ENCODE results near the gene PIK3AP1. TPM values are rescaled to one million over a fixed set of nuclear protein-coding genes. Genes with fewer than 3 reads are reported as not detected.

The PIK3AP1 gene
- total RNA-seq, 1 experiment from 2014 or later: 1.6 TPM

DNA sequence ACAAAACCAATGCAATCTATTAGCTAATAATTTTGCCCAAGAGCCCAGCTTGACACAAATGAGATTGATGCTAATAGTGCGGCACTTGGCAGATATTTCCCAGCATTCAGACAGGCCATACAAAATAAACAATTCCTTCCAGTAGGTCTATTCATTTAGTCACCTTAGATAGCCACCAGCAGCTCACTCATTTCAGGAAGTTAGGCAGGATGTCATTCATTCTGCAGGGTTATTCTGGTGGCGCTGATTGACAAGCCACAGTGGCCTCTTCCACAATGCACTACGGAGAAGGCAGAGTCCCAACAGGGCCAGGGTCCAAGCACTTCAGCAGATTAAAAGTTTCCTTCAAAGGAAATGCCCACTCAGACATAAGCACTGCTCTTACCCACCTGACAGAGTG lies 55.8 kb downstream of the PIK3AP1 start:
- no peaks in the 10 kb centered on the region for H3K9me3 ChIP-seq
- CTCF ChIA-PET: no interaction called here
- no peak overlapping the region for H3K4me3 ChIP-seq (ENCODE audit: low read depth, low read length)
- H3K27me3 Mint-ChIP-seq (ENCODE audit: insufficient read depth, unreplicated experiment): no peaks in the 10 kb centered on the region
- TF ChIP-seq, protein P1, sequence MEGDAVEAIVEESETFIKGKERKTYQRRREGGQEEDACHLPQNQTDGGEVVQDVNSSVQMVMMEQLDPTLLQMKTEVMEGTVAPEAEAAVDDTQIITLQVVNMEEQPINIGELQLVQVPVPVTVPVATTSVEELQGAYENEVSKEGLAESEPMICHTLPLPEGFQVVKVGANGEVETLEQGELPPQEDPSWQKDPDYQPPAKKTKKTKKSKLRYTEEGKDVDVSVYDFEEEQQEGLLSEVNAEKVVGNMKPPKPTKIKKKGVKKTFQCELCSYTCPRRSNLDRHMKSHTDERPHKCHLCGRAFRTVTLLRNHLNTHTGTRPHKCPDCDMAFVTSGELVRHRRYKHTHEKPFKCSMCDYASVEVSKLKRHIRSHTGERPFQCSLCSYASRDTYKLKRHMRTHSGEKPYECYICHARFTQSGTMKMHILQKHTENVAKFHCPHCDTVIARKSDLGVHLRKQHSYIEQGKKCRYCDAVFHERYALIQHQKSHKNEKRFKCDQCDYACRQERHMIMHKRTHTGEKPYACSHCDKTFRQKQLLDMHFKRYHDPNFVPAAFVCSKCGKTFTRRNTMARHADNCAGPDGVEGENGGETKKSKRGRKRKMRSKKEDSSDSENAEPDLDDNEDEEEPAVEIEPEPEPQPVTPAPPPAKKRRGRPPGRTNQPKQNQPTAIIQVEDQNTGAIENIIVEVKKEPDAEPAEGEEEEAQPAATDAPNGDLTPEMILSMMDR (IDR thresholded peaks at IDR 0.05; ENCODE audit: insufficient read depth in 1 of 2, low read depth in 1 of 2, low read length in 1 of 2, severe bottlenecking in 1 of 2, unreplicated experiment in 1 of 2): no peak
- intact Hi-C loops (cut with micrococcal nuclease; ENCODE audit: unreplicated experiment): no loop called here
- no peak for DNase-seq
- POLR2A ChIA-PET: interaction anchor here (0.6 kb wide), 1 partner anchor 38 kb away, joined by 5 read pairs; no protein-coding TSS in a partner anchor
- H3K4me1 ChIP-seq: peaks cover 16% of the 10 kb centered on the region
- BruUV-seq (replicated peaks): no TSS peak
- no peaks in the 10 kb centered on the region for H3K36me3 Mint-ChIP-seq (ENCODE audit: insufficient read depth, unreplicated experiment)
- H3K4me1 Mint-ChIP-seq (ENCODE audit: low read depth, unreplicated experiment): peaks cover 12% of the 10 kb centered on the region
- H3K27me3 ChIP-seq (replicated peaks; ENCODE audit: control insufficient read depth, insufficient read depth, low read length): no peaks in the 10 kb centered on the region
- no peaks in the 10 kb centered on the region for H3K36me3 ChIP-seq (ENCODE audit: control insufficient read depth, insufficient read depth, low read length)
- no peaks in the 10 kb centered on the region for H3K9me3 Mint-ChIP-seq (ENCODE audit: unreplicated experiment)
- no peak overlapping the region for H3K4me3 Mint-ChIP-seq (ENCODE audit: unreplicated experiment)
- H3K27ac Mint-ChIP-seq (ENCODE audit: unreplicated experiment): no peak overlapping the region

DNA sequence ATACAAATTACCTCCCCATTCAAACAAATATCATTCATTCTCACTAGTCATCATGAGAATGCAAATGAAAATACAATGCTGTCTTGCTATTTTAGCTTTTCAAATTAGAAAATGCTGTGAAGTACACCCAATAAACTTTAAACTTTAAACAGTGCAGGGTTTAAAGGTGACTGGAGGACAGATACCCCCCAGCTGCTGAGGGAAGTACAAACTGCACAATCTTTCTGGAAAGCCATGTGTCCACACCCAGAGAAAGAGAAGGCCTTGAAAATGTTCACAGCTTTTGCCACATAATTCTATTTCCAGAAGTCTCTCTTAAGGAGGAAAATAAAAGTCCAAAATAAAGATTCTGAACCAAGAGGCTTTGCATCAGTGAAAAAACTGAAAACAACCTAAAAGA lies 56.5 kb downstream of the PIK3AP1 start:
- intact Hi-C loops (cut with micrococcal nuclease; ENCODE audit: unreplicated experiment): no loop called here
- no peaks in the 10 kb centered on the region for H3K36me3 ChIP-seq (ENCODE audit: control insufficient read depth, insufficient read depth, low read length)
- H3K4me3 ChIP-seq (ENCODE audit: low read depth, low read length): no peak overlapping the region
- ChIA-PET POLR2A (no interaction called here), CTCF (no interaction called here)
- Mint-ChIP-seq H3K9me3 (ENCODE audit: unreplicated experiment) (no peaks in the 10 kb centered on the region), H3K27me3 (ENCODE audit: insufficient read depth, unreplicated experiment) (no peaks in the 10 kb centered on the region), H3K27ac (ENCODE audit: unreplicated experiment) (no peak overlapping the region), H3K4me1 (ENCODE audit: low read depth, unreplicated experiment) (peaks cover 12% of the 10 kb centered on the region), H3K4me3 (ENCODE audit: unreplicated experiment) (no peak overlapping the region), H3K36me3 (ENCODE audit: insufficient read depth, unreplicated experiment) (no peaks in the 10 kb centered on the region)
- H3K9me3 ChIP-seq: no peaks in the 10 kb centered on the region
- TF ChIP-seq, protein P1 (IDR thresholded peaks at IDR 0.05; ENCODE audit: insufficient read depth in 1 of 2, low read depth in 1 of 2, low read length in 1 of 2, severe bottlenecking in 1 of 2, unreplicated experiment in 1 of 2): no peak
- BruUV-seq (replicated peaks): no TSS peak
- peaks cover 16% of the 10 kb centered on the region for H3K4me1 ChIP-seq
- H3K27me3 ChIP-seq (replicated peaks; ENCODE audit: control insufficient read depth, insufficient read depth, low read length): no peaks in the 10 kb centered on the region
- no peak for DNase-seq

DNA sequence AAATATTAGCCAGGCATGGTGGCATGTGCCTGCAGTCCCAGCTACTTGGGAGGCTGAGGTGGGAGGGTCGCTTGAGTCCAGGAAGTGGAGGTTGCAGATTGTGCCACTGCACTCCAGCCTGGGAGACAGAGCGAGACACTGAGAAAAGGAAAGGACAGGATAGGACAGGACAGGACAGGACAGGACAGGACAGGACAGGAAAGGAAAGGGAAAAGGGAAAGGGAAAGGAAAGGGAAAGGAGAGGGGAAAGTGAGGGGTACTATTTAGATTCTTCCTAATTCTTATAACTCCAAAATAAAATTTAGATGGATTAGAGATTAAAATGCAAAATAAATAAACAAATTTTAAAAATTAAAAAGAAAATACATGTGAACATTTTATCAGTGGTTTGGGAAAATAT lies 58.7 kb downstream of the PIK3AP1 start:
- H3K4me1 Mint-ChIP-seq (ENCODE audit: low read depth, unreplicated experiment): peaks cover 12% of the 10 kb centered on the region
- POLR2A ChIA-PET: no interaction called here
- H3K9me3 Mint-ChIP-seq (ENCODE audit: unreplicated experiment): no peaks in the 10 kb centered on the region
- Histone ChIP-seq H3K27me3 (replicated peaks; ENCODE audit: control insufficient read depth, insufficient read depth, low read length) (no peaks in the 10 kb centered on the region), H3K9me3 (no peaks in the 10 kb centered on the region), H3K4me3 (ENCODE audit: low read depth, low read length) (no peak overlapping the region), H3K4me1 (peaks cover 16% of the 10 kb centered on the region), H3K36me3 (ENCODE audit: control insufficient read depth, insufficient read depth, low read length) (no peaks in the 10 kb centered on the region)
- H3K4me3 Mint-ChIP-seq (ENCODE audit: unreplicated experiment): no peak overlapping the region
- DNase-seq: no peak
- no TSS peak for BruUV-seq (replicated peaks)
- H3K36me3 Mint-ChIP-seq (ENCODE audit: insufficient read depth, unreplicated experiment): no peaks in the 10 kb centered on the region
- intact Hi-C loops (cut with micrococcal nuclease; ENCODE audit: unreplicated experiment): no loop called here
- TF ChIP-seq, protein P1 (IDR thresholded peaks at IDR 0.05; ENCODE audit: insufficient read depth in 1 of 2, low read depth in 1 of 2, low read length in 1 of 2, severe bottlenecking in 1 of 2, unreplicated experiment in 1 of 2): no peak
- CTCF ChIA-PET: no interaction called here
- no peaks in the 10 kb centered on the region for H3K27me3 Mint-ChIP-seq (ENCODE audit: insufficient read depth, unreplicated experiment)
- no peak overlapping the region for H3K27ac Mint-ChIP-seq (ENCODE audit: unreplicated experiment)

All from Caco-2 (cell line).